ENCODE results near the gene AKAP12.

The AKAP12 gene

DNA sequence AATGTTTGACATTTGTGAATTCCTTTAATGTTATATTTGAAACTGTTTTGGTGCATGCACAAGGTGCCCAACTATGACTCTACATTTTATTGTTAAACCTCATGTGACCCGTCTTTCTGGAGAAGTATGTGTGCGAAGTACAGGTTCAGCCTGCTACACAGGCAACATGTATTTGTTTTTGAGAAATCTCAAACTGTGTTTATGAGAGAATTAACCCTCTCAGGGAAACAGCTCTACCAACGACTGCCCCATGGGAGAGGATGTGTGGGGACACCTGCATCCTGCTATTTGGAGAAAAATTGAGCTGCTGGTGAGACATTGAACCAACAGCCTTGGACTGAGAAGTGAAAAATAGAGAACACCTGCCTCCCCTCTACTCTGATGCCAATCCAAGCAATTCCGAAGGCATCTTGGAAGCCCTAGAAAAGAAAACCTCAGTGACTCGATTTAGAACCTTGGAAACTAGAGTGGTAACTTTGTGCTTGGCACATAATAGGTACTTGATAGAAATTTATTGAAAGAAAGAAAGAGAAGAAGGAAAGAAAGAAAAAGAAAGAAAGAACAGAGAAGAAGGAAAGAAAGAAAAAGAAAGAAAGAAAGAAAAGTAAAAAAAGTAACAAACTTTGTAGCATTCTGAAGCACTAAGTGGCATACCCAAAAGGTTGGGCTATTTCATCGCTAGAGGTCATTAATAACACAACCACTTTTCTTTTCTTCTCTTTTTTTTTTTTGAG lies 2.9 kb upstream of the AKAP12 start:
- DNase-seq, result no peak

DNA sequence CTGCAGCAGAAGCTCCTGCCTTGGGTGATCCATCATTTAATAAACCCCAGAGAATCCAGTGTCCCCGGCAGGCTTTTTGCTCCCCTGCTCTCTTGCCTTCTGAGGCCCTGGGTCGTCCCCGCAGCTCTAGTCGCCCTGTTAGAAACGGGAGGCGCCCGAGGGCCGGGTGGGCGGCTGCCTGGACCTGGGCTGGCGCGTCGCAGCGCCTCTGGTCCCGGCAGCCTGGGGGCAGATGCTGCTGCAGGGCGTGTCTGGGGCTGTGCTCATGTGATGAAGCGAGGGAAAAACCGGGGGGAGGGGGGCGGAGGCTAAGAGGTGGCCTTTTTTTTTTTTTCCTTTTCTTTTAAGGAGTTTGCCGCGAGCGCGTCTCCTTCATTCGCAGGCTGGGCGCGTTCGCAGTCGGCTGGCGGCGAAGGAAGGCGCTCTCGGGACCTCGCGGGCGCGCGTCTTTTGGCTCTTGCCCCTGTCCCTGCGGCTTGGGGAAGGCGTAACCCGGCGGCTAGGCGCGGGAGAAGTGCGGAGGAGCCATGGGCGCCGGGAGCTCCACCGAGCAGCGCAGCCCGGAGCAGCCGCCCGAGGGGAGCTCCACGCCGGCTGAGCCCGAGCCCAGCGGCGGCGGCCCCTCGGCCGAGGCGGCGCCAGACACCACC lies 394 bp downstream of the AKAP12 start:
- DNase-seq, result peak; percentile 14

DNA sequence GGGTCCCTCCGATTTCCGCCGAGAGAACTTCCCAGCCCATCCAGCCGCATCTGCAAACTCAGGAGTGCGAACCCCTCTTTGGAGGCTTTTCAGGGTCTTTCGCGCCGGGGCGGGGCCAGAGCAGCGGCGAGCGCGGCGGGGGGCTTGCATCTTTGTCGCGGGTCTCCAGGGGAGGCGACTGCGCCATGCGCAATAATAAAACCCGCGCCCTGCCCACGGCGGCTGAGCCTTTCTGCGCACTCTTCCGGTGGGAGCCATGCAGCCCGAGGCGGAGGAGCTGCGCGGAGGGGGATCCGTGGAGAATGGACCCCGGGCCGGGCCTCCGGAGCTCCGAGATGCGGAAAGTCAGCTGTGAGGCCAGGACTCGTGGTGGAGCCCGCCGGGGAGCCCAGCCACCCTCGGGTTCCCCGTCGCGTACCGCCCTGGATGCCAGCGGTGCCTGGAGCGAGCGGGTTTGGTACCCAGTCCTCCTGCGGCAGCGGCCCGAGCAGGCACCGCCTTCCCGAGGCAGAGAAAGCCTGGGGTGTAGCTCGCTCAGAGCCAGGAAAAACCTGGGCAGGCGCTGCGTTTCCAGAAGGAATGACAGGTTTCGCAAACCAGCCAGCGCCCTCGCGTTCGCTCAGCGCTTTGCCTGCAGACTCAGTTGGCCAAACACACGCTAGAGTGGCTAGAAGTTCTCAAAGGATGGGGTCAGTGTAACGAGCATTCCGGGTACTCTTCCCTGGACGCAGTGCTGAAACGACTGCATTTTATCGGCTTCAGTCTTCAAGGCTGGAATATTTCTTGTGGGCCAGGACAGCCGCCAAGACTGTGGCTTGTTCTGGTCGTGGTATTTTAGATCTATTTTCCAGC lies 1.2 kb downstream of the AKAP12 start:
- DNase-seq, result peak; percentile 37

- DNase-seq, result no peak
Measured at GRCh38 chr6:151241853-151242252, 2.1 kb downstream of the AKAP12 start.

DNA sequence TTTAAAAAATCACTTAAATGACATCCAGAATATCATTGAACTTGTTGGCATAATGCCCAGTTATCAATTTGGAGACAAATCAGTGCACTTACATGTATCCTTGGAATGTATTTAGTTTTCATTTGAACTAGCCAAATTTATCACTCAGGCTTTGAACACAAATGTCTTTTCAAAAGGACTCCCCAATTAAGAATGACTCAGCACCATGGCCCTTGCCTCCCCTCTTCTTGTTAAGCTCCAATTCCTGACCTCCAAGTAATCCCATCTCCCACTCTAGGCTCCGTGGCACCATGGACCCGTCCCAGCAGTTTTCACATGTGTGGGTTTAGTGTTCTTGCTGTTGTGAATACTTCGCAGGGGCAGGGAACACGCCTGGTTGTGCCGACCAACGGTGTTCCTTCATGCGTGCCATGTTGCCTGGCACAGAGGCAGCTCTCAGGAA lies 2.7 kb downstream of the AKAP12 start:
- no peak for DNase-seq

DNA sequence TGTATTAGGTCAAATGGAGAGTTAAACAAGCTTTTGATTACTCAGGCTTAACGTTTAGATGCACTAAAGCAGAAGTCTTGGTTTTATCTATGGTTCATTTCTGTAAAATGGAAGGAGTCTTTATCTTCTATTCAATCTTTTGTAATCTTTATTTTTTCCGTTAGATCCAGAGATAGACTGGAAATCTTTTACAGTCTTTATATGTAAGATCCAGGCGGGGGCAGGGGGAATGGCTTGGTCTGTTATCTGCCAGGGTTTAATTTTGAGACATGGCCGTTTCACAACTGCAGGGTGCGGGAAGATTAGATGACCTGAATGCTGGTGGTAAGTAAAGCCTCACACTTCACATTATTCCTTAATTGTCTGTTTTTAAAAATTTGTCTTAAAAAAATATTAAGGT lies 3.7 kb downstream of the AKAP12 start:
- DNase-seq, result no peak

DNA sequence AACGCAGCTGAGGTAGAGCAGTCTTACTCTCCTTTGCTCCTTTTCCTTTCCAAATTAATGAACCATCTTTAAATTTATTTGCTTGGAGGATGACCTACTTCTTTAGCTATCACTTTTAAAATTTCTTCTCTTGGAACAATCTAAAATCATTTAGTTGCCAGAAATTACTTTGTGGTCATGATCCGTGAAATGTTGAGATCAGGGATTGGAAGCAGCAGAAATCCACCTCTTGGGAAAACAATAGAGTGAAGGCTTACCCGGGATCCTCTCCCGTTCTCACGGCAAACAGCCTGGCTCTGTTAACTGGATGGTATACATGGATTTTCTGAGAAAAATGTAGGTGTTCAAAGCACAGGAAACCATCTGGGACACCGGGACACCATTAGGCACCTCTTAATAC lies 7.7 kb downstream of the AKAP12 start:
- no peak for DNase-seq

DNA sequence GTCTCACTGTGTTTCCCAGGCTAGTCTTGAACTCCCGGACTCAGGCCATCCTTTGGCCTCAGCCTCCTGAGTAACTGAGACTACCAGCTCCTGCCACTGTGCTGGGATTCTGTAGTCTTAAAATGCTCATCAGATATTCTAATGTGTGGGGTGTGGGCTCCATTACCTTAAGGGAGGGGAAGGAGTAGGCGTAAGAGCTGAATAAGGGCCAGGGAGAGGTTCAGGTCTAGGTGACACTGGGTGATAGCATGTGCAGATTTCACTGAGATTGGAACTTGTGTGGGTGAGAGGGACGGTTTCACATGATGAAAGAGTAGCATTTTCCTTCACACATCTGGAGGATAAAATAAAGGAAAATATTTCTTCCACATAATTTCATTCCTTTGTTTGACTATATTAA lies 8.5 kb downstream of the AKAP12 start:
- no peak for DNase-seq

DNA sequence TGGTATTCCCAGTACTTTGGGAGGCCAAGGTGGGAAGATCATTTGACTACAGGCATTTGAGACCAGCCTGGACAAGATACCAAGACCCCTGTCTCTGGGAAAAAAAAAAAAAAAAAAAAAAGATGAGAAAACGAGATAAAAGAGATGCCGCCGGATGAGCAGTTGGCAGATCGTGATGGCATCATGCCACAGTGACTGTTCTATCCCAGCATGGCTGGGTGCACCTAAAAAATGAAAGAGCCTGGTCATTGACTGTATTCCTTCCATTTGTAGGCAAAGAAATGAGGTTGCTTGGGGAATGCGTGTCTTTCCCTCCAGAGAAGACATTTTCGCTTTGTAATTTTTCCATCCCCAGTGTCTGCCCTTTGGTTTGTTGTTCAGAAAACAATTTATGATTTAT lies 12.9 kb downstream of the AKAP12 start:
- no peak for DNase-seq

DNA sequence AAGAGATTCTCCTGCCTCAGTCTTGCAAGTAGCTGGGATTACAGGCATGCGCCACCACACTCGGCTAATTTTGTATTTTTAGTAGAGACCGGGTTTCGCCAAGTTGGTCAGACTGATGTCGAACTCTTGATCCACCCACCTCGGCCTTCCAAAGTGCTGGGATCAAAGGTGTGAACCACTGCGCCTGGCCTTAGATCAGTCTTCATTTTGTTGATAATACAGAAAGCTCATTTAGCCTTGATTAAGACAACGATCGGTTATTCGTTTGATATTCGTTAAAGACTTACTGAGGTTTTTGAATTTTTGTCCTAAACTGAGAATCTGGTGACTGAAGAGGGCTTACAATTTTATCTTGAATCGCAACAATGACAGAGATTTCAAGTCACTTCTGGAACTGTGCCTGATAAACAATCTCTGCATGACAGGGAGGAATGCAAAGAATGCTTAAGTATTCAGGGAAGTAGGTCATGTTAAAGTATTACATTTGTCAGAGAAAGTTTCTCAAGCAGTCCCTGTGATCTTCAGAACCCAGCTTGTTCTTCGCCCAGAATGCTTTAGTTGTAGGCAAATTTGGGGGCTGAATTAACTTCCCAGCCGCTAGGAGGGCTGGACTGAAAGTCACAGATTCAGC lies 14.8 kb downstream of the AKAP12 start:
- DNase-seq, result no peak

DNA sequence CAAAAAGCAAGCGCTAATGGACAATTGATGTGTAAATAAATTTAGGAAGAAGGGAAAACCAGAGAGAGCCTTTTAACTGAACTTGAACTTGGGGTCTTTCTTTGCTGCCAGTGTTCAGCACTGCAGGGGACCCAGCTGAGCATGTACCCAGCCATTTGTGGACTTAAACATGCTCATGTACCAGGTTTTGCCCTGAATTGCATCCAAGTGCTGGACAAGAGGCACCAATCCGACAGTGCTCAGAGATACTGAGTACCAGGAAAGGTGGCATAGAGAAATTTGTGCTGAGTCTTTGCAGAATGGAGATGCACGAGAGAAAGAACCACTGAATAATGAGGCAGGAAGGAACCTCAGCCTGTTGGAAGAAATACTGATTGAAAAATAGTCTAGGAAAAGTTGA lies 16.0 kb downstream of the AKAP12 start:
- no peak for DNase-seq

DNA sequence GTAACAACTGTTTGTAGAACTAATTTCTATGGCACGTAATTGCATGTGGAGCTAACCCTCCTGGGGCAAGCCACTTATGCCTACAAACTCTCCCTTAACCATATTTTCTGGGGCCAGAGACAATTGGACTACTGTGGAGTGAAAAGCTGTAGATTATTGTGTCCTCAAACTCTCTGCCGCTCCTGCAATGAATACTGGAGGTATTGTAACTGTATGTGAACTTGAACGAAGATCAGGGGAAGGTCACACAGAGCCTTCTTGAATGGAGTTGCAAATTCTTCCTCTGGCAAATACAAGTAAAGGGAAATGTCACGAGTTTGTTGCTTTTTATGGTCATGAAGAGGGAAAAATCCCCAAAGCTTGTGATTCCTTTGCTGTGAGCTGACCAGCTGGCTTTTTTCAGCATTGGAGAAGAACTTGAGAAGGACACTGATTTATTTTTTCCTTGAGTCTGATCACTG lies 18.2 kb downstream of the AKAP12 start:
- DNase-seq, result no peak

GRCh38 chr6:151260205-151260604 lies 20.4 kb downstream of the AKAP12 start:
- no peak for DNase-seq

DNA sequence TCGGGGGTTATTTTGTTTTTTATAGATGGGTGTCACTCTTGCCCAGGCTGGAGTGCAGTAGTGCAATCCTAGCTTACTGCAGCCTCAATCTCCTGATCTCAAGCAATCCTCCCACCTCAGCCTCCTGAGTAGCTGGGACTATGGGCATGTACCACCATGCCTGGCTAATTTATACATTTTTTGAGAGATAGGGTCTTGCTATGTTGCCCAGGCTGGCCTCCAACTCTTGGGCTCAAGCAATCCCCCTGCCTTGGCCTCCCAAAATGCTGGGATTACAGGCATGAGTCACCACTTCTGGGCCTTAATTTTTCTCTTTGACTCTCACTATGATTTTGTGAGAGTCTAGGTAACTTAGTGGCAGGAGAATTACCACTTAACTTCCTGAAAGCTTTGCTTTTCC lies 23.3 kb downstream of the AKAP12 start:
- no peak for DNase-seq

DNA sequence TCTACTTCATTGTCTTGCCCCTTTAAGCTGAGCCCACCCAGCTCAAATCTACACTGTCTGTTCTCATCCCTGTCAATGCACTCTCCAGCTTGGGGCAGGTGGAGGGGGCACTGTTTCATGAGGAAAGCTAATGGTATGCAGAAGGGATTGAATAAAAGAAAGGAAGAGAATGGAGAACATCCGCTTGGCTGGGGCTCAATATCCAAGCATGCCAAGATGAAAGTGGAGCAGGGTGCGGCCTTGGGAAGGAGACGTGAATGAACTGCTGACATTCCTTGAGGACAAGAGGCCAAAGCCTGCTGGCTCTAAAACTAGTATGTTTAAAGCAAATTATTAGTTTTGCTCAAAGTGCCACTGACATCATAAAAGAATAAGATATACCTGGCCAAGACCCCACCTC lies 24.2 kb downstream of the AKAP12 start:
- no peak for DNase-seq

GRCh38 chr6:151265282-151265681 lies 25.5 kb downstream of the AKAP12 start:
- no peak for DNase-seq

DNA sequence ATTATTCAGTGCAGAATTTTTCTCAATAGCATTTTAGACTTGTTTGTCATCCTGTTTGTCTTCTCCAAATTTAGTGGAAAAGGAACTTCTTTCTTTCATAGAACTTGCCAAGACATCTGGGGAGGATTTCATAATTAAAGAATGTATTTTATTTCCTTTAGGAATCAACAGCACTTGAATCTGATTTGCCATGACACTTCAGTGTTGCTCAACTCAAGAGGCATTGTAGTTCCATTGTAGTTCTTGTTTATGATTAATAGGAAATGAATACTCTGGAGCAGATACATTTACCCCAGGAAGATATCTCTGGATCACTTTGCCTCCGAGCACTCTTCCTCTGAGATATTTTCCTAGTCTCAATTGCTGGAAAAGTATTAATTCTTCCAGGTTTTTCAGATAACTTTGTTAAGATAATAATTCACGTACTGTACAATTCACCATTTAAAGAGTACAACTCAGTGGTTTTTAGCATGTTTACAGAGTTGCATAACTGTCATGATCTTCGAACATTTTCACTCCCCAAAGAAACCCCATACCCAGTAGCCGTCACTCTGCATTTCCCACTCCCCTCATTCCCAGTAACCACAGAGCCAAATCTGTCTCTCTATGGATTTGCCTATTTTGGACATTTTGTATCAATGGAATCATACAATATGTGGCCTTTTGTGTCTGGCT lies 29.7 kb downstream of the AKAP12 start:
- DNase-seq, result no peak

- no peak for DNase-seq
Measured at GRCh38 chr6:151275121-151275520, 35.4 kb downstream of the AKAP12 start.

GRCh38 chr6:151275566-151275965 lies 35.8 kb downstream of the AKAP12 start:
- no peak for DNase-seq

- no peak for DNase-seq
Measured at GRCh38 chr6:151276112-151276740, 36.5 kb downstream of the AKAP12 start.

GRCh38 chr6:151279891-151280290 lies 40.1 kb downstream of the AKAP12 start:
- no peak for DNase-seq

GRCh38 chr6:151280859-151281258 lies 41.1 kb downstream of the AKAP12 start:
- no peak for DNase-seq

Data from NCI-H526 treated with DMSO at 0.1 percent for 48 hours (cell line).